CD4-positive, alpha-beta T cell treated with Interleukin-6 at 100 ng/mL for 8 hours (primary cell): ENCODE results near the gene TNFRSF11A.

ENCODE experiments used
- DNase-seq: peaks from one replicate; pipeline ENCODE4 v3.0.0-alpha.2; 2020; ENCODE audit warnings: mixed read lengths, low spot score

TNFRSF11A gene

DNA sequence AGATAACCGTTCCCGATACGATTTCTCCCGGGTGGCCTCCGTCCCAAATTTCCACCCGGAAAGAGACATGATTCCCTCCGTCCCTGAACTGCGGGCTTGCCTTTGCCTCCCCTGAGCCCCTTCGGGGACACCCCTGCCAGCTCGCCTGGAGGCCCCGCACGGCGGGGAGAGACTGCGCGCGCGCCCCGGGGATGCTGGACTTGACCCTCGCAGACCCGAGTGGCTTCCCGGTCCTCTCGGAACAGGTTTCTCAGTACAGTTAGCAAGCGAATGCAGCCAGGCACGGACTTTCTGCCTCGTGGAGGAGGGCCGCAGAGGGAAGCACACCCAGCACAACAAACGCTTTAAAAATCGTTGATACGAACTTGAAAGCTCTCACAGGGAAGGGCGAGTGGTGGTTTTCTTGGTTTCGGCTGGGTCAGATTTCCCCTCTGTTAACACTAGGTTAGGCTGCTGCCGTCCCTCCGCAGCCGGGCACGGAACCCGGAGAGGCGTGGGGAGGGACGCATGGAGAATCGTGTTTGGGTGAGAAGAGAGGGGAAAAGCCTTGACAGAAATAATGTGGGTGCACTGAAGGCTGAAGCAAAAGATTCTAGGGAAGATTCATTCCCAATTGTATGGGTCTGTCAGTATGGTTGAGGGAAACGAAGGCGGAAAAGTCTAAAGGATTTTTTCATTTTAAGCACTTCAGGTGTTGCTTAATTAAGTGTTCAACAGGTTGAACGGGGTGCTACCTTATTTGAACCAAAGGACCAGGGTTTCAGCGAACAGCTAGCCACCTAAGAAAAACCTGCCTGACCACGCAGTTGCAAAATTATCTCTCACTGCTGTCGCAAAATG is 916 bp downstream of the TNFRSF11A start:
- no peak for DNase-seq

DNA sequence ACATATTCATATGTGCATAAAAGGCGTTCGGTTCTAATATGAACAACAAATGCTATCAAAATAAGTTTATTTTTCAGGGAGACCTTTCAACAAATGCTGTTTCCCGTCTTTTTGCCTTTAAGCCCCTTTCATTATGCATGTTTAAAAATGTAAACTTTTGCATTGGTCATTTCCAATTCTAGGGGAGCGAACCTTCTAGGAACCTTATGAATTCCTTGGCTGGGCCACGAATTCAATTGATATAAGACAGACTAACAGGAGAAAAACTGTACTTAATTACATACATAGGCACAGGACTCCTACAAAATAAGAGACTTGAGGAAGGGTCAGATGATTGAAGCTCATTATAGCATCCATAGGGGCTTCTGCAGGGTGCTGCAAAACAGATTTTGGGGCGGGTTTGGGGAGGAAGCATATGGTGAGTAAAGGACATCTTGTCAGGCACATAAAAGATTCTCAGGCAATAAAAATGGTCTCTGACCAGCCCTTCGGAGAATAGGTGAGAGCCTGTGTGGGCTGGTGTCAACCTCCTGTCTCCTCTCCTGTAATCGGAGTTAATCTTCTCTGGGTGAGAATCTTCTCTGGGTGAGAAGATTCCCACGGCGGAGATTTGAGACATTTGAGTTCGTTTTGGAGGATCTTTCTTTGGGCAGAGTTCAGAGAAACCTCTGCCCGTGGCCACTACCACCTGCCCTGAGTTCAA is 1.7 kb downstream of the TNFRSF11A start:
- no peak for DNase-seq

DNA sequence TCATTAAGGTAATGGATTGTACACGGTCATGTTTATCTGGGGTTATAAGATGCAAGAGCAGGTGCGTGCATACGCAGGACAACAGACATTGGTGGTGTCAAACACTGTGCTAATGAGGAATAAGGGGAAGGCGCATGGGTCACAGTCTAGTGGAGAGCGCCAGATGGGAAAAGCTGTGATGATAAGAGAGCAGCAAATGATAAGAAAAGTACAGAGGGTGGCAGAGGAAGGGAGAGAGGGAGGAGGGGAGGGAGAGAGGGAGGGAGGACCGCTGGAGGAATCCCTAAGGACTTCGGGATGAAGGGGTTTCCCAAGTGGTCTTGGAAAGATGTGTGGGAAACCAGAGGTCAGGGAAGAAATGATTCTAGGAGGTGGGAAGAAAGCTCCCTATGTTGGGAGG is 2.9 kb downstream of the TNFRSF11A start:
- no peak for DNase-seq

DNA sequence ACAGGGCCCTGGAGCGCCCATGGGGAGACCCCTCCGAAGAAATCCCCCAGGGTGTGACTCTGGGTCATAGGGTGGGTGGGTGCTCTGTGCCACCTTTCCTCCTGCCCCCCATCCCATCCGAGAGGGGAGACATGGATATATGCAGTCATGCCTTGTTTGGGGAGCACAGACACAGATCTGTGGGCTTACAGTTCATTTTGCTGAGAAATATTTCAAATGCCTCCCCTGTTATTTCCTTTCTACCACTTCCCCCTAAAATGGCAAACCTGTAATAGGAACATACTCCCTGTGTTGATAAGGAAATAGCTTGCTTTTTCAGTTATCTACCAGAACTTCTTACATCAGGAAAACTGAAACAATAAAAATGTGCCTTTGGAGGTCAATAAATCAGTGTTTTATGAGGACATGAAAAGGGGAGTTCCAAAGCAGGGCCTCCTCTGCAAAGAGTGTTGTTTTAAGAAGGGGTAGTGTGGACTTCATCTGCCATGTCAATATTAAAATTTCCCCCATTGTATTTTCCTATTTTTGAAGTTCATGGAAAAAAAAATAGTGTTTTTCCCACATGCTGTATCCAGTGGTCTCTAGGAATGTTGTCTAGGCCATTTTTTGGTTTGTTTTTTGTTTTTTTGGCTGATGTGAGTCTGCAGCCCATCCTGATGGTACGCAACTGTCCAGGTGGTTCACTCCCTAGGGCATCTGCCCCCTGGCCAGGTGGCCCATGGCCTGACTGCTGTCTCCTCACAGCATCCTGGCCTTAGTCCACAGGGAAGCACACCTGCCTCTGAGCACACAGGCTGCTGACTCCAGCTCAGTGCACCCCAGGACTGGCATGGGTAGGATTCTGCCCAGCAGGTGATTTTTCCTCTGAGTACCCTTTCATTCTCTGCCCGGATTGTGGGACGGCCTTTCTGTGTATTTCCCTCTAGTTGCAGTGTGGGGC is 3.7 kb downstream of the TNFRSF11A start:
- DNase-seq, result no peak

DNA sequence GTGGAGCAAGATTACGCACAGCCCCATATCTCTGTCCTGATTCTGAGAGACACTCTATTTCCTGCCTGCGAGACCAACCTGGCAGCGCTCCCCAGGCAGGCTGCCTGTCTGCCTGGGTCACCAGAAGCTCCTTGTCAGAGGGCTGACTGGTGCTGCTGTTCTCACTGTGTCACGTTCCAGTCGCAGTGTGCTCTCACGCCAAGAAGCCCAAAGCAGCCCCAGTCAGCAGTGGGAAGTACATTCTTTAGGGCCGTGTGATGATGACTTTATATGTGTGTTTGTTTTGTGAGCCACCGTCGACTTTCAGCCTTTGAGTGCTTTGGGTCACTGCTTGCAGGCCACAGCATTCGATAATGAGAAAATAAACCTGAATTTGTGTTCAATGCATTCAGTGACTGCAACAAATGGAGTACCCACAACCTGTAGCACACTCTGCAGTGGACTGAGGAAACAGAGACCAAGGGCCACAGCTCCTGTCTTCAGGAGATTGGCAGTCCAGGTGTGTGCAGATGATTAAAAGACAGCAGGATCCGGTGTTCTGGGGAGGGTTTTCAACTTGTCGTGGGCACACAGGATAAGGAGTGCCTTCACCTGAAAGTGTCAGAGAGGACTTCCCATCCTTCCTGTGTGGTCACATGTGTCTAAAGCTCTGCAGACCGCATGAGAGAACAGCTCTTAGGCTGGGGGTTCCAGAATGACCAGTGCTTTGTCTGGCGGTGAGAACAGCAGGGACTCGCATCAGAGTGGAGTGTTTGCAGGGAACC is 4.8 kb downstream of the TNFRSF11A start:
- peak; percentile 11 for DNase-seq

- DNase-seq, result no peak
These were observed 5.5 kb downstream of the TNFRSF11A start for GRCh38 chr18:62330650-62331049.

GRCh38 chr18:62331581-62332356 is 6.7 kb downstream of the TNFRSF11A start:
- DNase-seq, result no peak

DNA sequence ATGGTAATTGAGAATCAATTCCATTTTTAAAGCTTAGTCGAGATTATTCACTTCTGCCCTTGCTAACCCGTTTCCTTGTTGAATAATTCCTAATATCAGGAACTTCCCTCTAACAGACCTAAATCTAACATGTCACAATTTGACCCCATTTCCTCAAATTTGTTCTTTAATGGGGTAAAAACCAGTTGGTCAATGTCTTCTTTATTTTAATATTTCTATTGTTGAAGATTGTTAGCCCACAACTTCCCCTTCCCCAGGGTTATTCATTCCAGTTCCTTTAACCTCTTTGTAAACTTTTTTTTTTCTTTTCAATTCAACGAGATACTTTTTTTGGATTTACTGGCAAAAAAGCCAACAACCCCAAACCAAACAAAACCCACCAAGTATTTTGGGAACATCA is 7.3 kb downstream of the TNFRSF11A start:
- no peak for DNase-seq

- DNase-seq, result no peak
These were observed 8.0 kb downstream of the TNFRSF11A start for GRCh38 chr18:62332964-62333695.

- DNase-seq, result no peak
These were observed 9.0 kb downstream of the TNFRSF11A start for GRCh38 chr18:62334120-62334519.

- DNase-seq, result no peak
These were observed 10.4 kb downstream of the TNFRSF11A start for GRCh38 chr18:62335494-62335893.

DNA sequence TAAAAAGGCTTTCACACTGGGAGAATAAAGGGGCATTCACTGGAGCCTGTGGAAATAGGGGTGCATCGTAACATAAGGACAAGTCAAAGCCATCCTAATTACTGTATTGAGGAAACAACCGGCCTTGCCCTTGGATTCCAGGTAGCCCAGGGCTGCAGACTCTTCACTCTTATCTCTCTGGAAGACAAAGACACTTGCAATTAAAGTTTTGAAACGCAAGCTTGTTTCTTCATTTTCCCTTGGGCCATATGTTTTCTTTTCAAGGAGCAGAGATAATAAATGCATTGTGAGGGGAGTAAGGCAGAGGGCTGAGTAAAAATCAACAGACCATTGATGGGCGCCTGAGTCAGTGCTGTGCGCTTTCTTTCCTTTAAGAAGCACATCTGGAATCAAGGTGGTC is 11.5 kb downstream of the TNFRSF11A start:
- no peak for DNase-seq

DNA sequence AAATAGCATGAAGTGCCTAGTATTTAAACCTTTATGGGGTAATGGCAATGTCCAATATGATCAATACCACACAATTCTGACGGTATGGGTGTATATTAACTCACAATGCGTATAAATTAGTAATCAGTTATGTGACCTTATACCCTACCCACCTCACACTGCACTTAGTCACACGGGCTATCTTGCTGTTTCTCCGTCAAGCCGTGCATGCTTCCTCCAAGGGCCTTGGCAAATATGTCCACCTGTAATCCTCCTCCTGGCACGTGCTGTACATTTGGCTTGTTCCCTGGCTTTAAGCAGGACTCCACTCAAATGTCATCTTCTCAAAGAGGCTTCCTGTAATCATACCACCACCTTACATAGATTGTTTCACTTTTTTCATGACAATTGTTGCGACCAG is 12.2 kb downstream of the TNFRSF11A start:
- no peak for DNase-seq

DNA sequence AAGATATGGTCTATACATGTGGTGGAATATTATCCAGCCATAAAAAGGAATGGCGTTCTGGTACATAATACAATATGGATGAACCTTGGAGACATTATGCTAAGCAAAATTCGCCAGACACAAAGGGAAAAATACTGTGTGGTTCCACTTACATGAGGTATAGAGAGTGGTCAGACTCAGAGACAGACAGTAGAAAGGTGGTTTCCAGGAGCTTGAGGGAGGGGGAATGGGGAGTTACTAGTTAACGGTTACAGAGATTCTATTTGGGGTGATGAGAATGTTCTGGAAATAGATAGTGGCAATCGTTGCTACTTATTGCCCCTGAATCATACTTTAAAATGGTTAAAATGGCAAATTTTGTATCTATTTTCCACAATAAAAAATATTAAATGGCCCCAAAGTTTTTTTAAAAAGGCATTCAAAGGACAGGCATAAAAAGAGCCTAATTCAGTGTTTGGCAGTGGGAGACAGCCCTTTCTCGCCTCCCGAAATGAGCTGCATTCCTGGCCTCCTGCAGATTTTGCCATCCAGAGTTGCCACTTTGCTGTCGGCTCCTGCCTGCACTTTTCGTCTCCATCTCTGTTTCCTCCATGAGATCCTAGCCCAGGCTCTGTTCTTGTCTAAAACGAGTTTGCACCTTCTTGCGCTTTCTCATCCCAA is 13.5 kb downstream of the TNFRSF11A start:
- no peak for DNase-seq

DNA sequence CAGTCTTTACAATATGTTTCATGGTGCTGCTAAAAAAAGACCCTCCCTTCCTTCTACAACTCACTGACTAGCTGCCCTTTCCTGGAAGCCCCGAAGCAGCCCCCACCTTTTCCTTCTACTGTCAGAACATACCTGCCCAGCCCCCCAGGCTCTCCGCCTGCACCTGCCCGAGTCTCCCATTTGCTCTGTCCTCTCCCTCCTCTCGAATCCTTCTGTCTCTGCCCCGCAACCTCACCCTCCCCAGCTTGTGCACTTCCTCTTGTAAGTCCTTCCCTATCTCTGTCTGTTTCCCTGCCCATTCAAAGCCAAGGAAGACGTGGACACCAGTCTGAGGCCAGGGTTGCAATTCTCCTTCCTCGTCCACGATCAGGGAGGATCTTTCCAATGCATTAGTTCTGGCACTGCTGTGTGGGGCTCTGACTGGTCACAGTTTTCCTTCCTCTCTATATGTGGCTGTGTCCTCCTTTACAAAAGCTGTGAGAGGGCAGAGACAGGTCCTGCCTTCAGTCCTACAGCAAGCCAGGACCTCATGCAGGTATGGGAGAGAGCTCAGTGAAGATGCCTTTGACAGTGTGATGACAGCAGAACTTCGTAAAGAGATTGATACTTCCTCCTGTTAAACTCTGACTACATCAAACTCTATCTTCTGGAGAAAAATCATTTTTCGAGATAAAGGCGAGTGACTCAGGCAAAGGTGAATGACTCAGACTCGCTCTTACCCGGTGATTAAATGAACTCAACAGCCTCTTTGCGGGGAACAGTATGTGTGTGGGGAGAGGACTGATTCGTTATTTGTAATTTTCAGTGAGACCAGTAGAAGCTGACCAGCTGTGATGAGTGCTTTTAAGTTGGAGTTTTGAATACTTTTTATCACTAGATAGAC is 14.2 kb downstream of the TNFRSF11A start:
- DNase-seq, result no peak

DNA sequence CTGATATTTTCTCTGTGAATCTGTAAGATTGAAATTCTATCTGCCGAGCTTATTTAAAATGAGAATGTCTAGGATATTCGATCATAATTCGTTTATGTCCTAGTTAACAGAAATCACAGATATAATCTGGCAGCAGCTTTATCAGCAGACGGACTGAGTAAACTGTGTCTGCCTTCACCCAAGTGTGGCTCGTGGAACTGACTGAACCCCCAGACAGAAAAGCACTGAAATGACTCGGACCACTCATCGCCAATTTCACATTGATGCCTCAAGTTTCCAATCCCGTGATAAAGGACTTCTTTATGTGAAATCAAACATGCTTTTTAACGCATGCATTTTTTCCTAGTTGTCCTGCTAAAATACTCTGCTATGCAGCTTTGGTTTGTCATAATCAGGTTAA is 15.9 kb downstream of the TNFRSF11A start:
- DNase-seq, result no peak

DNA sequence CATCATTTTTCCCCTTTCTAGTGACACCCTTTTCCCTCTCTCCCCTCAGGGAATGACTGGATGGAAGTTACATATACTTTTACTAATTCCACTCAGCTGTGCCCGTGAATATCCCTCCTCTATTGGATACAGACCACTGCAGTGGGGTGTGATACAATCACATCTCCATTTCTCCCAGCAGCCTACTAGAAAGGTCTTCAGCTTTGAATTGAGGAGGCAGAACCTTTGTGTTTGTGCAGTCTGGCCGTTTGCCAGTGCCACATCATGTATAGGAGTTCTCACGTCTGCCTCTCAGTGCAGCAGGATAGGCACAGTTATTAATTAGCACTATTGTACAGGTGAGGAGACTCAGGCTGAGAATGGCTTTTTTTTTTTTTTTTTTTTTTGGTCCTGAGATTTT is 16.4 kb downstream of the TNFRSF11A start:
- no peak for DNase-seq

DNA sequence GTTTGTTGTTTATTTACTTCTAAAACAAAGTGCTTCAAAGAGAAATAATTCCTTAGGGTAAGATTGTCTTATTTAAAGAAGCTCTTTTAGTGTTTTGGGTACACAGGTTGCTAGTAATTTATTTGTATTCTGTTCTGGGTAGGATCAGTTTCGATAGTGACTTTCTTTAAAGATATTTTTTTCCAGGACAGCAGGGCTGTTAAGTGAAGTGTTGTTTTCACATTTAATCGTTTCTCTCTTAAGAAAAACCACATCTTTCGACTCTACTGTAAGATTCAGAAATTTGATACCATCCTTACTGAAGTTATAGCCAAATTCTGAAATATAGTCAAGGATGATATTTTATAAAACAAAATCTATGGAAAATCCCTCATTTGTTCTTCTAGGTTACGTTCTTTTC is 17.8 kb downstream of the TNFRSF11A start:
- no peak for DNase-seq

GRCh38 chr18:62343316-62343715 is 18.2 kb downstream of the TNFRSF11A start:
- DNase-seq, result no peak
